Stimulated activated CD8-positive, alpha-beta memory T cell treated with anti-CD3 and anti-CD28 coated beads, Interleukin-12 subunit alpha, Interleukin-12 subunit beta, amount 100 ng/mL, for 24 hours (primary cell): ENCODE data around the gene KCNIP3.
"Not testable (repeated sequence)": the region's sequence is repeated elsewhere in the genome, so short reads cannot be mapped to it uniquely, and the experiment has no call there.

Experiments used
- DNase-seq: peaks from one replicate; pipeline ENCODE4 v3.0.0-alpha.2; 2020; ENCODE audit errors: extremely low read depth

The KCNIP3 gene

DNA sequence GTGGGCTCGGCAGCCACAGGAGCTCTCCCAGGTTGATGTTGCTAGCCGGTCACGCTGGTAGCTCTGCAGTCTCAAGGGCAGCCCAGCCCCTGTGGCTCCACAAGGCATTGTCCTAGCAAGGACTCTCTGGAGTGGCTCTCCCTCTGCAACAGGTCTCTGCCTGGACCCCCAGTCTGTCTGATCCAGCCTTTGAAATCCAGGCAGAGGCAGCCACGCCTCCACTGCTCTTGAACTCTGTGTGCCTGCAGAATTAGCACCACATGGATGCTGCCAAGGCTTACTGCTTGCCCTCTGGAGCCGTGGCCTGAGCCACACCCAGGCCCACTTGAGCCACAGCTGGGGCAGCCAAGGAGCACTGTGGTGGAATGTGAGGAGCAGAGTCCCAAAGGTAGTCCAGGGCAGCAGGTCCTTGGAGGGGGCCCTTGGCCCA is 62.4 kb downstream of the KCNIP3 start:
- DNase-seq: no peak

DNA sequence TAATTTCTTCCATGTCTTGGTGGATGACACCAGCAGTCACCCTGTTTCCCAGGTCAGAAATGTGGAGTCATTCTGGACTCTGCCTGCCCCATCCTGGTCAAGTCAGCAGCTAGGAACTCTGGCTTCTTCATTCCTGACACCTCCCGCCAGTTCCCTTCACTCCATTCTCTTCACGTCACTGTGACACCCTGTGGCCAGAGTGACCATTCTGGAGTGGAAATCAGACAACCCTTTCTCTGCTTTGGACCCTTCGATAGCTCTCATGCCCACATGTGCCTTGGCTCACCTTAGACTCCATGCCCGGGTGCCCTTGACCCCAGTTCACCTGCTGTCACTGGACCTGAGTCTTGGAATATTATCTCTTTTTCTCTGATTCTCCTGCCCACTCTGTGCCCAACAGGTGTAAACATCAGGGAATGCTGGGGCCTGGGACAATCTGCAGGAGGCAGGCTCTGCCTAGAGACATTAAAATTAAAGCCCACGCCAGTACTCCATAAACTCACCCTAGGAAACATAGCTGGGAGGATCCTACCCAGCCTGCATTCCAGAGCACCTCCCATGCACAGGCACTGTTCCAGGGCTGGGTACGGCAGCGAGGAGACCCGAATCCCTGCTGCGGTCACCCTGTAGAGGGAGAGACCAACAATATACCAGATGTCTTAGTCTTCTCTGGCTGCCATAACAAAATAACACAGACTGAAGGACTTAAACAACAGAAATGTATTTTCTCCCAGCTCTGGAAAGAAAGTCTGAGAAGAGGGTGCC is 64.3 kb downstream of the KCNIP3 start:
- DNase-seq: no peak

DNA sequence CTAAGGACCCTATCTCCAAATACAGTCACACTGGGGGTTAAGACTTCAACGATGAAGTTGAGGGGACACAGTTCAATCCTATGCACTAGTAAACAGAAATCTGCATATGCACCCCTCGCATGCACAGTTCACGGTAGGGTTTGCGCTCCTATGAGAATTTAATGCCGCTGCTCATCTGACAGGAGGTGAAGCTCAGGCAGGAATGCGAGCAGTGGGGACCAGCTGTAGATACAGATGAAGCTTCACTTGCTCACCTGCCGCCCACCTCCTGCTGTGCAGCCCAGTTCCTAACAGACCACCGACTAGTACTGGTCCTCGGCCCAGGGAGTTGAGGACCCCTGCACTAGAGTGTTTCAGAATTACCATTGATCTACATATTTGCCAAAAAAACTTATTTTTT is 65.3 kb downstream of the KCNIP3 start:
- no peak for DNase-seq

DNA sequence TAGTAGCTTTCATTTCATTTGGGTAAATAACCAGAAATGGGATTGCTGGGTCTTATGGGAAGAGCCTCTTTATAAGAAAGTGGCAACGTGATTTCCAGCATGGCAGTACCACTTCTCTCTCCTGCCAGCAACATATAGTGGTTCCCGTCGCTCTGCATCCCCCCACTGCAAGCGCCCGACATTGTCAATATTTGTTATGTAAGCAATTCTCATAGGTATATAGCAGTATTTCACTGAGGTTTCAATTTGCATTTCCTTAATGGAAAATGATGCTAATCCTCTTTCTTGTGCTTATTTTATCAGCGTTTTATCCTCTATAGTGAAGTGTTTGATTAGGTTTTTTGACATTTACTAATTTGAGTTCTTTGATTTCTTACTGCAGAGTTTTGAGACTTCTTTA is 69.4 kb downstream of the KCNIP3 start:
- no peak for DNase-seq

DNA sequence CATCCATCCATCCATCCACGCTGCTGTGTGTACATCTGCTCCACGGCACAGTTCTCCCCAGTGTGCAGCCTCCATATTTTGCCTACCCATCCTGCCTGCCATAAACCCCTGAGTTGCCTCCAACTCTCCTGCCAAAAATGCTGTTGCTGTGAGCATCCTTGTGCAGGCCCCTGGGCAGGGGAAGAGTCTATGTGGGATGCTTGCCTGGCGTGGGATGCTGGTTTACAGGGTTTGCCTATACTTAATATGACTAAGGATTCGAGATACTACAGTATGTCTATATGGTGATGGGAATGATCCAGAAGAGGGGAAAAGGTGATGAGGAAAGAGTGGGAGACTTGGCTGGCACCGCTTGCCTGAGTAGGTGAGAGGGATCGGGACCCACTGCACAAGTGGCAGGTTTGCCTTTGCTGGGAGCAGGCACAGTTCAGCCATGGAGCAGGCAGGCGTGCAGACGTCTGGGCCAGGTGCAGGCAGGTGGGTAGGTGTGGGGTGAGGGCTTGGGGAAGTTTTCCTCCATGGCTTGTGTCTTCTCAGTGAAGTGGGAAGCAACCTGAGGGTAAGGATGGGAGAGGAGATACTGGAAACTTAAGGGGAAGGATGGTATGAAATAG is 75.2 kb downstream of the KCNIP3 start:
- DNase-seq: no peak

DNA sequence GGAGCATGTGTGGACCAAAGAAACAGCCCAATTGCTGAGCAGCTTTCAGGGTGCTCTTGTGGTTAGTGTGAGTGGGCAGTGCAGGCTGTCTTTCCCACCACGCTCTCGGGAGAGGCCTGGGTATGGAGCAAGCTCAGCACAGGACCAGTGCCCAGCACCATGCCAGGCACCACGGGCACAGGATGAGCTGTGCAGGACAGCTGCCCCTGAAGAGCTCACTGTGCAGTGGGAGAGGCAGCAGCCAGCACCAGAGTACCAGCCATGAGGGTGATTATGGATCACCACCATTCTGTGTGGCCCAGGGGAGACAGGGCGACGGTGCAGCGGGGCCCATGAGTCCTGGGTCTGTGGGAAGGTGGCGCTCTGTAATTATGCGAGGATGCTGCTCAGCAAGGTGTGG is 75.7 kb downstream of the KCNIP3 start:
- DNase-seq: no peak

DNA sequence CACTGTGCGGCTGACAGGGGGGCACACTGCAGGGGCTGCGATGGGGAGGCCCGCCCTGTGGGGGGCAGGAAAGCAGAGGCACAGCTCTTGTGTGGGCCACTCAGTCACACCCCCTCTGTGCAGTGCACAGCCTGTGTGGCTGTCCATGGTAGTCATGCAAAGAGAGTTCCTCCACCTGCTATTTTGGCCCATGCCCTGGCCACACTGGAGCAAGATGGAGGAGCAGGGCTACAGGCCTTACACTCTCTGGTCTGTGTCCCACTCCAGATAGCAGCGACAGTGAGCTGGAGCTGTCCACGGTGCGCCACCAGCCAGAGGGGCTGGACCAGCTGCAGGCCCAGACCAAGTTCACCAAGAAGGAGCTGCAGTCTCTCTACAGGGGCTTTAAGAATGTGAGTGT is 76.9 kb downstream of the KCNIP3 start:
- DNase-seq: no peak

DNA sequence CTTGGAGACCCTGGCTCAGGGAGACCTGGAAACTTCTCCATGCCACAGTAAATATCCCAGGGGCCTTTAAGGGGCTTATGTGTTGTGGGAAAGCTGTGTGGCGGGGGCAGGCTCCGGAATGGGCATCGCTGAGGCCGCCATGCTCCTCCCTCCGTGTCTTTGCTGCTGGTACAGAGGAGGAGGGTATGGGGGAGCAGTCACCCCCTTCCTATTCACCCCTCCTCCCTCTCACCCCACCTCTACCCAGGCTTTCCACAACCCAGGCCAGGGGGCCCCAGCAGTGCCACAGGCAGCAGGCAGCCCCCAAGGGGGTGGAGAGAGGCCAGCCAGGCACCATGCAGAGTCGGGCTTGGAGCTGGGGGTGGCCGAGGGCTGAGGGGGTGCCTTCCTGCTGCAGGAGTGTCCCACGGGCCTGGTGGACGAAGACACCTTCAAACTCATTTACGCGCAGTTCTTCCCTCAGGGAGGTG is 77.3 kb downstream of the KCNIP3 start:
- no peak for DNase-seq

DNA sequence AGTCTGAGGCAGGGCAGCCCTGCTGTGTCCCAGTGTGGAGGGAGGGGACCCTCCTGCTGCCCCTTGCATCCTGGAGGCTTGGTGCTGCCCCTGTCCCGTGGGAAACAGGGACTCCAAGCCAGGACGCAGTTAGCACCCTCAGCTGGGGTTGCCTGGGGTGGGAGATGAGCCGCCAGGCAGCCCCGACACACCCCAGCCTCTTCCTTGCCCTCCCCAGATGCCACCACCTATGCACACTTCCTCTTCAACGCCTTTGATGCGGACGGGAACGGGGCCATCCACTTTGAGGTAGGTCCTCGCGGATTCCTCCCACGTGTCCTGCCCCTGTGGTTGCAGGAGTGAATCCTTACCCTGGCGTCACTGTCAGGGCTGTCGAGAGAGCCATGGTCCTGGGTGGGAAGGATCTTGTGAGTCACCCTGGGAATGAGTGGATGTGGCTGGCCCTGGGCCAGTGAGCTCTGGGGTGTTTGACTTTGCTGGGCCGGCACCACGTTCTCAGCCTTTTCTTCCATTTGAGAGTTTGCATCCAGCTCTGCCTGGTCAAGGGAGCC is 77.8 kb downstream of the KCNIP3 start:
- no peak for DNase-seq

DNA sequence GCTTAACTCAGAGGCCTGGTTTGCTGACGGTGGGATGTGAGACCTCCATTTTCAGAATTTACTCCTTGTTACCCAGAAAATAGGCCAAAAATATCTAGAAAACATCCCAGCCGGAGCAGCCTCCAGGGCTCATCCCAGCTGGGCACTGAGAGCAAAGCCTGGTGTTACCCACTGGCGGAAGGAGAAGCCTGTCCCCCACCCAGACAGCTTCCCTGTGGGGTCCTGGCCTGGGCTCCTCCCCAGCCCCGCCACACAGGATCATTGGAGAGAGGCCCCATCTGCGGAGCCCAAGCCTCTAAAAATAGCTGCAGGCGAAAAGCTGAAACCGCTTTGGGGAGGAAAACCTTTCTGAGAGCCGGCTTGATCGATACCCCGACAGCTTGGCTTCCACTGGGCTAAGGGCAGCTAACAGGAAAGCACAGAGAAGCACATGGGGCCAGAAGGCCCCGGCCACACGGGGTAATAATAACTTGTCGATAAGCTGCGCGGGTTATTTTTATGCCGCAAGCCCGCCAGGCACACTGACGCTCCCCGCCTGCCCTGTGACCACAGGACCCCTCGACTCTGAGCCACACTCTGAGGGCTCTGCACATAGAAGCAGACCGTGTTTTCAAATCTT is 78.5 kb downstream of the KCNIP3 start:
- no peak for DNase-seq

DNA sequence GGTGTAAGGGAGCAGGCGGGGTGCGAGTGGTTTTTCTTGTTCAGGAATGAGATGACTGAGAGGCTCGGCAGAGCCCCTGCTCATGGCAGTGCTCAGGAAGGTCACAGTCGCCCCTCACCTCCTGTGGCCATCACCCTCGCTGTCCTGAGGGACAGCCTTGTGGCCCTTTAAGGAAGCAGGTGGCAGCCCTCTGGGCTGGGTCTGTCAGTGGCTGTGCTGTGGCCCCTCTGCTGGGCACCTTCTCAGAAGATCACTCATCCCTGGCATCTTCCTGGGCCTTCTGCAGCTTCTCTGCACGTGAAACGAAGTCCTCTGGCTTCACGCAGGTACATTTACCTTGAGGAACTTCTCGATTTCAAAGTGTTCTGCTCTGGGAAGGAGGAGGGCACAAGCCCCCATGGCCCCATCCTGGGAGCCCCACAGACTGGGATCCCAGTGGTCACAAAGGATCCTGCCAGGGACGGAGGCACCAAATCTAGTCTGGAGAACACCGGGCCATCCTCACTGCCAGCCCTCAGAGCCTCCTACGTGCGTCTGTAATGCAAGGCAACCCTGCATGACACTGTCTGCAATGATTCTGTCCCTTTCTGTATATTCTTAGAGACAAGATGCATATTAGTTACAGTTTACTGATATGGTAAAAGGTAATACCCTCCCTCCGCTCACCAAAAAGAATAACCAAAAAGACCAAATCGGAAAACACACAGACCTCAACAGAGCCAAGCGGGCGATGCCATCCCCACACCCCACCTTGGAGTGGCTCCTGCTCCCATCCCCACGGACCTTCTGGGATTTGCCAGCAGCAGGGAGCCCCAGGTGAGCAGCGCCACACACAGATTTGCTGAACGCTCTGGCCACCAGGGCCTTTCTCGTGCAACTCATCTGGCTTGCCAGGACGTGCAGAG is 79.4 kb downstream of the KCNIP3 start:
- no peak for DNase-seq

DNA sequence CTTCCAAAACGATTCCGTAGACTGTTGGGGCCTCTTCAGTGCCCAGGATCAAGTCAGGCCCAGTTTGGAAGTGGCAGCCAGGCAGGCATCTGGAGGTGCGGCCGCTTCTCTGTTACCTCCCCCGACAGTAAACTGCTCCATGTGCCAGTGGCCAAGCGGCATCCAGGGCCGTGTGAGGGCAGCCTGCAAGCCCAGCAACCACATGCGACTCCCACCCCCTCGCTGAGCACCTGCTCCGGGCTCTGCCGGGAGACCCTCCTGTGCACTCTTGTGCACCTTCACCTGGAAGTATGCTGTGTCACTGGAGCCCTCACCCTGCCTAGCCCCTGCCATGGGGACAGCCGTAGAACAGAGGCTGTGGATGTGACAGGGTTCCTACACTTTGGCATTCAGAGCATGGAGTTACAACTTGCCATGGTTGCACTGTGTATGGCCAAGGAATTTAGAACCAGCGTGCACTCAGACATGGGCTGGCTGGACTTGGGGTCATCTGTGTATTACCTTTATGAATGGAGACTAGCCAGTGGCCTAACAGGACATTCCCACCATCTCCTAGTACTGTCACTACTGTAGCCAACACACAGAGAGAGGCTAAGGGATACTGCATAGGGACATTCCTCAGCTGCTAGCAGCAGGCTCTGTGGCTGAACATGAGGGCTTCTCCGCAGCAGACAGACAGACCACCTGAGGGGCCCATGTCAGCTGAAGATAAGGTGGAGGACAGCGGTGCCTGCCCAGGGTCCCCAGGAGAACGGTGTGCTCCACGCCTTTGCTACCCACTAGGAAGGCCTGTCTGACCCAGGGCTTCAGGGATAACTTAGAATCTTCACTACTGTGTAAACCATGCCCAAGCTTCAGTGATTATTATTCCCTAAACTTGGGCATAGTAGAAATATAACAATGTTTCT is 80.3 kb downstream of the KCNIP3 start:
- no peak for DNase-seq

DNA sequence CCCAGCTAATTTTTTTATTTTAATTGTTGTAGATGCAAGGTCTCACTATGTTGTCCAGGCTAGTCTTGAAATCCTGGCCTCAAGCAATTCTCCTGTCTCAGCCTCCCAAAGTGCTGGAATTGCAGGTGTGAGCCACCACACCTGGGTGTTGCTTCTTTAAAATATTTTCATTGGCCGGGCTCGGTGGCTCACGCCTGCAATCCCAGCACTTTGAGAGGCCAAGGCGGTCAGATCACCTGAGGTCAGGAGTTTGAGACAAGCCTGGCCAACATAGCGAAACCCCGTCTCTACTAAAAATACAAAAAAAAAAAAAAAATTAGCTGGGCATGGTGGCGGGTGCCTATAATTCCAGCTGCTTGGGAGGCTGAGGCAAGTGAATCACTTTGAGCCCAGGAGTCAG is 81.1 kb downstream of the KCNIP3 start:
- not testable (repeated sequence) for DNase-seq

DNA sequence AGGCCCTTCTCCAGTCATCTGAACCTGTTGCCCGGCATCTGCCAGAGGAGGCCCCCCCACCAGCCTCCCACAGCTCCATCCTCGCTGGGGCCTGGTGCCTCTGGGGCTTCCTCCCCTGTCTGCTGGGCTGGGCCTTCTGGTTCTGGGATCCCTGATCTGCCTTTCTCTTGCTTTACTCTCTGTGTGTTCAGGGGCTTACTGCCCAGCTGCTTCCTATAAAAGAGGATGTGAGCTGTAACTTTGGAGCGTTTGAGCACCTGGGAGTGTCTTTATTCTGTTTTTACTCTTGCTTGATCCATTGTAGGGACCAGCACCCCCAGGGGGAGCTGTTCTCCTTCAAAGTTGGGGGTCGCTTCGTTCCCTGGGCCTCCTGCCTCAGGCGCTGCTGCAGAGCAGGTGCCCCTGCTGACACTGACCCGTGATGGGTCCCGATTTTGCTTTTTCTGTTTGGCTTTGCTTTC is 82.3 kb downstream of the KCNIP3 start:
- DNase-seq: no peak

DNA sequence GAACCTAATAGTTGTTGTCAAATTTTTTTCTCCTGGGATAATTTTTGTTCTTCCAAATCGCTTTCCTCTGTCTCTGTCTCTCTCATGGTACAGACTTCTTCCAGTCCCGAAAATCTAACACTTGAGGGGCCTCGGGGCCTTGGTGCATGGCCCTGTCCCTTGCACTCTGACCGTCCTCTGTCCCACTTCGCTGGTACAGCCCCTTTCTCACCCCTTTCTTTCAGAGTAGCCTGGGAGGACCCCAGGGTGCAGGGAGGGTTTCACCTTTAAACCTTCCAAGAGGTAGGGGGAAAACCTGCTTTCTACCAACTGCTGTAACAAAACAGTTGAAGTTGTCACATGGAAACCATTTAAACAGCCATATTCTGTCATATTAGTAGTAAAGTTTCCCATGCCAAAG is 83.1 kb downstream of the KCNIP3 start:
- DNase-seq: no peak

DNA sequence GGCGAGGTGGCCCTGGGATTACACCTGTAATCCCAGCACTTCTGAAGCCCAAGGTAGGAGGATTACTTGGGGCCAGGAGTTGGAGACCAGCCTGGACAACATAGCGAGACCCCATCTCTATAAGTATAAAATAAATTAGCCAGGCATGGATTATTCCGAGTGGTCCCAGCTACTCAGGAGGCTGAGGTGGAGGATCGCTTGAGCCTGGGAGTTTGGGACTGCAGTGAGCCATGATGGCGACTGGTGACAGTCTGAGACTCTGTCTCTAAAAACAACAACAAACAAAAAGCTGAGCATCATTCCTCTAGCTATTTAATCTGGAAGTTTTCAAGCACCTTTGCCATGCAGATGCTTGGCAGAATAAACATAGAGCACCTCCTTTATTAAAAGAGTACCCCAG is 83.6 kb downstream of the KCNIP3 start:
- DNase-seq: no peak

DNA sequence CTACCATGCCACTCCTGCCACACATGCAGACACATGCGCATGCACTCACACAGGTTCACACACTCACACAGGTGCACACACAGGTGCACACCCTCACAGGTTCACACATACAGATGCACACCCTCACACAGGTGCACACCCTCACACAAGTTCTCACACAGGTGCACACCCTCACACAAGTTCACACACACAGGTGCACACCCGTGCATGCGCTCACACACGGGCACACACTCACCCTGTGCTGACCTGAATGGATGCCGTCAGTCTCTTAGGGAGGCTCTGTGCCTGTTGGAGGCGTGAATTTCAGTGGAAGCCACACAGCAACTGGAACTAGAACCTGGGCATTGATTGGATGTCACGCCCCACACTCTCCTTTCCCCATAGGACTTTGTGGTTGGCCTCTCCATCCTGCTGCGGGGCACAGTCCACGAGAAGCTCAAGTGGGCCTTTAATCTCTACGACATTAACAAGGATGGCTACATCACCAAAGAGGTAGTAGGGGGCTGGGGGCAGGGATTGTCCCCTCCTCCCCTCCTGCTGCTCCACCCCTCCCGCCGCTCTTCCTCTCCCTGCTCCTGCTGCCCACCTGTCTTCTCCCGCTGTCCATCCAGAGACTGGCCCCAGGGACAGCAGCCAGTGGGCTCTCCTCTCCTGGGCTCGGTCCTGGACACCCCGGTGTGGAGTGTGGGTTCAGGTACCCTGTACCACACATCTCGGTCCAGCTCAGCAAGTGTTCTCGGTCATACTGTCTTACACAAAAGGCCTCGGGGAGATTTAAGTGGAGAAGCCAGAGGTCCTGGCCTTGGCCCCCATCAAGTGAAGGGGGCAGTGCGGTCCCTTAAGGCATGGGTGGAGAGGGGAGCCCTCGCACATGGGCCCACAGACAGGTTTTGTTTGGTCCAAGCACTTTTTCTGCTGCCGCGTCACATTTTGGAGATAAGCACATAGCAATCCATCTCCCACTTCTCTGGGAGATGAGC is 84.4 kb downstream of the KCNIP3 start:
- DNase-seq: no peak

DNA sequence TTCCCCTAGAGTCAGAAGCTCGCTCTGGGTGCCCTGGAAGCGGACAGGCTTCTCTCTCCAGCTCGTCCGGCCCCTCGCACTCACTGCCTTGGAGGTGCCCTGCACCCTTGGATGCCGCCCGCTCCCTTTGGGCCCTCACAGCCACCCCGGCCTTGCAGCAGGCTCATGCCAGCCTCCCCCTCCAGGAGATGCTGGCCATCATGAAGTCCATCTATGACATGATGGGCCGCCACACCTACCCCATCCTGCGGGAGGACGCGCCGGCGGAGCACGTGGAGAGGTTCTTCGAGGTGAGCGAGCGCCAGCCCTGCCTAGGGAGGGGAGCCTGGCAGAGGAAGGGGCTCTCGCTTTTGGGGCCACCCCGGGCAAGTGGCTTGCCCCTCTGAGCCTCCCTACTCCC is 85.0 kb downstream of the KCNIP3 start:
- DNase-seq: no peak
